ENCODE results near the gene SBF1. TPM values are rescaled to one million over a fixed set of nuclear protein-coding genes. Genes with fewer than 3 reads are reported as not detected.

SBF1 gene
- total RNA-seq: 54.6 and 79.1 TPM in 2 replicates

GRCh38 chr22:50474710-50475651, at the start of gene SBF1:
TSS of gene SBF1 (minus strand) at chr22:50475035. CDS start at chr22:50474840, 195 bp downstream.

GRCh38 chr22:50507991-50508884, 33.4 kb upstream of the SBF1 start, which contains the start of gene NCAPH2:
TSS of gene NCAPH2 (plus strand) at chr22:50508224. CDS start at chr22:50508338, 114 bp downstream.

GRCh38 chr22:50507421-50507990, 32.7 kb upstream of the SBF1 start, which contains the start of gene LMF2:
TSS of gene LMF2 (minus strand) at chr22:50507702. CDS start at chr22:50507675, 27 bp downstream.

GRCh38 chr22:50486561-50487289, 11.9 kb upstream of the SBF1 start, which contains the start of gene MIOX:
TSS of gene MIOX (plus strand) at chr22:50486859. CDS start at chr22:50486898, 39 bp downstream.

DNA sequence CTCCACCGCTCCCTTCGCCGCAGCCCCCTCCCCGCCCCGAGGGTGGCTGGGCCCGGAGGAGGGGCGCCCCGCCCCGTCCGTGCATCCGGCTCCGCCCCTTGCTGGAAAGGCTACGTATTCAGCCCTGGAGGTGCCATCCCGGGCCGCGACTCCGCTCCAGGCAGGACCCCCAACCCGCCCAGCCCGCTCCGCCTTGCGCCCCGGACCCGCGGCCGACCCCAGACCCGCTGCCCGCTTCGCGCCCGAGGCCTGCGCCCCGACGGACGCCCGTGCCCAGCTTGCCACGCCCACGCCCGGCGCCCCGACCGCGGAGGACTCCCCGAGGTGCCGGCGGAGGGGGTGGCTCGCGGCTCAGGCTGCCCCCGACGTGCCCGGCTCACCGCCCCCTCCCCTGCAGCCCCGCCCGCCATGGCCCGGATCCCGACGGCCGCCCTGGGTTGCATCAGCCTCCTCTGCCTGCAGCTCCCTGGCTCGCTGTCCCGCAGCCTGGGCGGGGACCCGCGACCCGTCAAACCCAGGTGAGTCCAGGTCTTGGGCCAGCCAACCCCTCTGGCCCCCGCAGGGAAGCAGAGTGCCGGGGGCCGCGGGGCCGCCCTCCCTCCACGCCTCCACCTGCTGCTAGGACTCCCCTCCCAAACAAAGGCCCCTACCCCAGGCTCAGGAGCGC, 6.7 kb upstream of the SBF1 start, which contains the start of gene ADM2:
TSS of gene ADM2 (plus strand) at position 104 of the 667 bp plus-strand sequence. CDS start at position 409, 305 bp downstream.

Other genes starting within 250 kb of the SBF1 start
- 19.5 and 31.0 TPM in 2 replicates for gene TUBGCP6, start 230.0 kb downstream of the SBF1 start, total RNA-seq
- gene HDAC10, start 223.8 kb downstream of the SBF1 start, total RNA-seq: 16.1 and 19.6 TPM in 2 replicates
- 30.3 and 31.2 TPM in 2 replicates for gene MAPK12, start 213.4 kb downstream of the SBF1 start, total RNA-seq
- 4.8 and 5.1 TPM in 2 replicates for gene MAPK11, start 204.7 kb downstream of the SBF1 start, total RNA-seq
- gene PLXNB2, start 167.4 kb downstream of the SBF1 start, total RNA-seq: 130 and 166 TPM in 2 replicates
- gene DENND6B, start 148.0 kb downstream of the SBF1 start, total RNA-seq: 1.6 and 2.1 TPM in 2 replicates
- 64.1 and 64.8 TPM in 2 replicates for gene PPP6R2, start 131.7 kb downstream of the SBF1 start, total RNA-seq
- gene ADM2, start 6.5 kb upstream of the SBF1 start, total RNA-seq: 1.4 and 2.4 TPM in 2 replicates
- not detected in 2 replicates for gene MIOX, start 11.8 kb upstream of the SBF1 start, total RNA-seq
- gene LMF2, start 32.7 kb upstream of the SBF1 start, total RNA-seq: 20.9 and 28.4 TPM in 2 replicates
- gene NCAPH2, start 33.2 kb upstream of the SBF1 start, total RNA-seq: 17.1 and 18.6 TPM in 2 replicates
- 0.57 and 1.6 TPM in 2 replicates for gene SCO2, start 50.6 kb upstream of the SBF1 start, total RNA-seq
- gene TYMP, start 55.0 kb upstream of the SBF1 start, total RNA-seq: 15.7 and 26.9 TPM in 2 replicates
- 0.28 TPM in 2 replicates for gene KLHDC7B, start 70.9 kb upstream of the SBF1 start, total RNA-seq
- 0.37 and 0.85 TPM in 2 replicates for gene SYCE3, start 87.9 kb upstream of the SBF1 start, total RNA-seq
- 1.00 and 2.3 TPM in 2 replicates for gene CPT1B, start 103.4 kb upstream of the SBF1 start, total RNA-seq
- 16.6 and 19.3 TPM in 2 replicates for gene CHKB, start 107.8 kb upstream of the SBF1 start, total RNA-seq
- 0.28 TPM in 2 replicates for gene MAPK8IP2, start 125.8 kb upstream of the SBF1 start, total RNA-seq
- gene ARSA, start 153.1 kb upstream of the SBF1 start, total RNA-seq: 13.9 and 16.4 TPM in 2 replicates
- gene SHANK3, start 197.8 kb upstream of the SBF1 start, total RNA-seq: 0.57 and 0.74 TPM in 2 replicates